Immature natural killer cell (primary cell): Measurements from ENCODE around the gene RELCH. TPM values are rescaled to one million over a fixed set of nuclear protein-coding genes. Genes with fewer than 3 reads are reported as not detected.
A peak's percentile ranks its signal among the peaks of the same experiment; 100 is the strongest.

Experiments
- DNase-seq, 3 donors: peaks; one replicate each; pipeline ENCODE4 v3.0.0; 2022; ENCODE audit warnings: mixed read lengths in 1 of 3
- H3K27ac Mint-ChIP-seq, 6 donors: one replicate each; pipeline ENCODE4 v1.8.0; 2020; ENCODE audit warnings: mixed read lengths in 6 of 6, mild to moderate bottlenecking in 5 of 6, inconsistent platforms in 4 of 6, moderate library complexity in 3 of 6
- H3K27me3 Mint-ChIP-seq, 3 donors: one replicate each; pipeline ENCODE4 v1.8.0; 2020 to 2021; ENCODE audit warnings: low read depth in 3 of 3, mild to moderate bottlenecking in 3 of 3, mixed read lengths in 3 of 3, moderate library complexity in 3 of 3, inconsistent platforms in 1 of 3
- H3K36me3 Mint-ChIP-seq, 3 donors: one replicate each; pipeline ENCODE4 v1.8.0; 2020; ENCODE audit warnings: mixed read lengths in 3 of 3, inconsistent platforms in 2 of 3, mild to moderate bottlenecking in 2 of 3
- H3K4me1 Mint-ChIP-seq, 2 donors: one replicate each; pipeline ENCODE4 v1.8.0; 2020; ENCODE audit warnings: inconsistent platforms in 2 of 2, mild to moderate bottlenecking in 2 of 2, mixed read lengths in 2 of 2, moderate library complexity in 1 of 2
- H3K4me3 Mint-ChIP-seq, 5 donors: one replicate each; pipeline ENCODE4 v1.8.0; 2020; ENCODE audit warnings: mild to moderate bottlenecking in 5 of 5, mixed read lengths in 5 of 5, inconsistent platforms in 3 of 5, moderate library complexity in 3 of 5
- H3K9me3 Mint-ChIP-seq, 6 donors: one replicate each; pipeline ENCODE4 v1.8.0; 2020; ENCODE audit warnings: mild to moderate bottlenecking in 6 of 6, mixed read lengths in 6 of 6, inconsistent platforms in 4 of 6, moderate library complexity in 3 of 6
- polyA plus RNA-seq, 3 donors: library from polyadenylated mRNA; unstranded; fragments of 300-500 nt; fragmentation: Illumina TruSeq; gene quantifications; one replicate each; pipeline ENCODE4 v1.2.3, GENCODE V29; 2021

The RELCH gene
- polyA plus RNA-seq, 3 donors from 2014 or later: 4.5 to 7.9 (median 6.2) TPM

DNA sequence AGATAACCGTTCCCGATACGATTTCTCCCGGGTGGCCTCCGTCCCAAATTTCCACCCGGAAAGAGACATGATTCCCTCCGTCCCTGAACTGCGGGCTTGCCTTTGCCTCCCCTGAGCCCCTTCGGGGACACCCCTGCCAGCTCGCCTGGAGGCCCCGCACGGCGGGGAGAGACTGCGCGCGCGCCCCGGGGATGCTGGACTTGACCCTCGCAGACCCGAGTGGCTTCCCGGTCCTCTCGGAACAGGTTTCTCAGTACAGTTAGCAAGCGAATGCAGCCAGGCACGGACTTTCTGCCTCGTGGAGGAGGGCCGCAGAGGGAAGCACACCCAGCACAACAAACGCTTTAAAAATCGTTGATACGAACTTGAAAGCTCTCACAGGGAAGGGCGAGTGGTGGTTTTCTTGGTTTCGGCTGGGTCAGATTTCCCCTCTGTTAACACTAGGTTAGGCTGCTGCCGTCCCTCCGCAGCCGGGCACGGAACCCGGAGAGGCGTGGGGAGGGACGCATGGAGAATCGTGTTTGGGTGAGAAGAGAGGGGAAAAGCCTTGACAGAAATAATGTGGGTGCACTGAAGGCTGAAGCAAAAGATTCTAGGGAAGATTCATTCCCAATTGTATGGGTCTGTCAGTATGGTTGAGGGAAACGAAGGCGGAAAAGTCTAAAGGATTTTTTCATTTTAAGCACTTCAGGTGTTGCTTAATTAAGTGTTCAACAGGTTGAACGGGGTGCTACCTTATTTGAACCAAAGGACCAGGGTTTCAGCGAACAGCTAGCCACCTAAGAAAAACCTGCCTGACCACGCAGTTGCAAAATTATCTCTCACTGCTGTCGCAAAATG lies 139.0 kb downstream of the RELCH start:
- peak in 1 of 3 donors; percentile 15 for DNase-seq
- Mint-ChIP-seq H3K4me1 (peaks cover 50 to 66% of the 10 kb centered on the region in 2 donors), H3K9me3 (no peaks in the 10 kb centered on the region), H3K36me3 (no peaks in the 10 kb centered on the region), H3K4me3 (peak overlapping the region; percentile 80 to 91 (median 89)), H3K27me3 (peaks cover 18 to 50% (median 30%) of the 10 kb centered on the region in 3 donors), H3K27ac (peak overlapping the region in 4 of 6 donors; percentile 18 to 92 (median 80))

DNA sequence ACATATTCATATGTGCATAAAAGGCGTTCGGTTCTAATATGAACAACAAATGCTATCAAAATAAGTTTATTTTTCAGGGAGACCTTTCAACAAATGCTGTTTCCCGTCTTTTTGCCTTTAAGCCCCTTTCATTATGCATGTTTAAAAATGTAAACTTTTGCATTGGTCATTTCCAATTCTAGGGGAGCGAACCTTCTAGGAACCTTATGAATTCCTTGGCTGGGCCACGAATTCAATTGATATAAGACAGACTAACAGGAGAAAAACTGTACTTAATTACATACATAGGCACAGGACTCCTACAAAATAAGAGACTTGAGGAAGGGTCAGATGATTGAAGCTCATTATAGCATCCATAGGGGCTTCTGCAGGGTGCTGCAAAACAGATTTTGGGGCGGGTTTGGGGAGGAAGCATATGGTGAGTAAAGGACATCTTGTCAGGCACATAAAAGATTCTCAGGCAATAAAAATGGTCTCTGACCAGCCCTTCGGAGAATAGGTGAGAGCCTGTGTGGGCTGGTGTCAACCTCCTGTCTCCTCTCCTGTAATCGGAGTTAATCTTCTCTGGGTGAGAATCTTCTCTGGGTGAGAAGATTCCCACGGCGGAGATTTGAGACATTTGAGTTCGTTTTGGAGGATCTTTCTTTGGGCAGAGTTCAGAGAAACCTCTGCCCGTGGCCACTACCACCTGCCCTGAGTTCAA lies 139.7 kb downstream of the RELCH start:
- H3K4me1 Mint-ChIP-seq: peaks cover 58 to 74% of the 10 kb centered on the region in 2 donors
- peak overlapping the region in 3 of 6 donors; percentile 4 to 92 (median 78) for H3K27ac Mint-ChIP-seq
- no peaks in the 10 kb centered on the region for H3K9me3 Mint-ChIP-seq
- H3K4me3 Mint-ChIP-seq: peak overlapping the region; percentile 80 to 91 (median 89)
- no peak for DNase-seq
- peaks cover 19 to 55% (median 33%) of the 10 kb centered on the region in 3 donors for H3K27me3 Mint-ChIP-seq
- H3K36me3 Mint-ChIP-seq: no peaks in the 10 kb centered on the region

GRCh38 chr18:62327977-62328376 lies 140.9 kb downstream of the RELCH start:
- Mint-ChIP-seq H3K4me3 (peak overlapping the region in 3 of 5 donors; percentile 5 to 34 (median 25)), H3K27me3 (peaks cover 19 to 49% (median 30%) of the 10 kb centered on the region in 3 donors), H3K27ac (peak overlapping the region in 4 of 6 donors; percentile 43 to 84 (median 83)), H3K4me1 (peaks cover 69 to 86% of the 10 kb centered on the region in 2 donors), H3K9me3 (no peaks in the 10 kb centered on the region), H3K36me3 (no peaks in the 10 kb centered on the region)
- DNase-seq: no peak

- Mint-ChIP-seq H3K36me3 (no peaks in the 10 kb centered on the region), H3K4me3 (peak overlapping the region; percentile 74 to 80 (median 78)), H3K4me1 (peaks cover 68 to 89% of the 10 kb centered on the region in 2 donors), H3K27ac (peak overlapping the region; percentile 75 to 94 (median 90)), H3K27me3 (peaks cover 19 to 44% (median 28%) of the 10 kb centered on the region in 3 donors), H3K9me3 (no peaks in the 10 kb centered on the region)
- DNase-seq: no peak
These were observed 141.8 kb downstream of the RELCH start for GRCh38 chr18:62328586-62329525.

- peaks cover 63 to 80% of the 10 kb centered on the region in 2 donors for H3K4me1 Mint-ChIP-seq
- H3K36me3 Mint-ChIP-seq: no peaks in the 10 kb centered on the region
- peak; percentile 58 to 67 (median 61) for DNase-seq
- no peaks in the 10 kb centered on the region for H3K9me3 Mint-ChIP-seq
- peak overlapping the region; percentile 75 to 94 (median 90) for H3K27ac Mint-ChIP-seq
- peak overlapping the region; percentile 74 to 80 (median 78) for H3K4me3 Mint-ChIP-seq
- peaks cover 15 to 37% (median 23%) of the 10 kb centered on the region in 3 donors for H3K27me3 Mint-ChIP-seq
These were observed 142.8 kb downstream of the RELCH start for GRCh38 chr18:62329691-62330454.

DNA sequence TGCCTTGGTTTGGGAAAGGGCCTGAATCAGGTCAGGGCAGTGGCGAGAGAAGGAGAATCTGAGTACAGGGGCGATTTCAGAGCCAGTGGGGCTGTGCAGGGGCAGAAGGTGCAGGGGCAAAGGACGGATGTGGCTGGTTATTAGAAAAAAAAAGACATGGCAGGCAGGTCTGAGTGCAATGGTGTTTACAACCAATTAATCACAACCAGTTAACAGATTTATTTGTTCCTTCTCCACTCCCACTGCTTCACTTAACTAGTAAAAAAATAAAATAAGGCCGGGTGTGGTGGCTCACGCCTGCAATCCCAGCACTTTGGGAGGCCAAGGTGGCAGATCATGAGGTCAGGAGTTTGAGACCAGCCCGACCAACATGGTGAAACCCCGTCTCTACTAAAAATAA lies 143.6 kb downstream of the RELCH start:
- Mint-ChIP-seq H3K27ac (peak overlapping the region; percentile 75 to 94 (median 90)), H3K27me3 (peaks cover 15 to 35% (median 21%) of the 10 kb centered on the region in 3 donors), H3K9me3 (no peaks in the 10 kb centered on the region), H3K4me3 (peak overlapping the region; percentile 74 to 80 (median 78)), H3K4me1 (peaks cover 63 to 80% of the 10 kb centered on the region in 2 donors), H3K36me3 (no peaks in the 10 kb centered on the region)
- DNase-seq: no peak

GRCh38 chr18:62331581-62332356 lies 144.7 kb downstream of the RELCH start:
- Mint-ChIP-seq H3K27ac (peak overlapping the region; percentile 71 to 91 (median 79)), H3K27me3 (peaks cover 11 to 26% (median 12%) of the 10 kb centered on the region in 3 donors)

GRCh38 chr18:62332431-62332830 lies 145.4 kb downstream of the RELCH start:
- H3K27me3 Mint-ChIP-seq: peaks cover 10 to 23% (median 12%) of the 10 kb centered on the region in 3 donors
- H3K4me3 Mint-ChIP-seq: peak overlapping the region in 2 of 5 donors; percentile 5 to 21
- no peak for DNase-seq
- peaks cover 49 to 62% of the 10 kb centered on the region in 2 donors for H3K4me1 Mint-ChIP-seq
- peak overlapping the region in 1 of 6 donors; percentile 91 for H3K27ac Mint-ChIP-seq
- H3K9me3 Mint-ChIP-seq: no peaks in the 10 kb centered on the region
- peaks cover 0 to 5% (median 0%) of the 10 kb centered on the region in 3 donors for H3K36me3 Mint-ChIP-seq

More at GRCh38 chr18:62331581-62332356, 144.7 kb downstream of the RELCH start:
- Mint-ChIP-seq H3K9me3 (no peaks in the 10 kb centered on the region), H3K4me1 (peaks cover 53 to 69% of the 10 kb centered on the region in 2 donors), H3K36me3 (peaks cover 0 to 3% (median 0%) of the 10 kb centered on the region in 3 donors), H3K4me3 (peak overlapping the region; percentile 52 to 72 (median 66))
- peak; percentile 64 to 67 (median 67) for DNase-seq

DNA sequence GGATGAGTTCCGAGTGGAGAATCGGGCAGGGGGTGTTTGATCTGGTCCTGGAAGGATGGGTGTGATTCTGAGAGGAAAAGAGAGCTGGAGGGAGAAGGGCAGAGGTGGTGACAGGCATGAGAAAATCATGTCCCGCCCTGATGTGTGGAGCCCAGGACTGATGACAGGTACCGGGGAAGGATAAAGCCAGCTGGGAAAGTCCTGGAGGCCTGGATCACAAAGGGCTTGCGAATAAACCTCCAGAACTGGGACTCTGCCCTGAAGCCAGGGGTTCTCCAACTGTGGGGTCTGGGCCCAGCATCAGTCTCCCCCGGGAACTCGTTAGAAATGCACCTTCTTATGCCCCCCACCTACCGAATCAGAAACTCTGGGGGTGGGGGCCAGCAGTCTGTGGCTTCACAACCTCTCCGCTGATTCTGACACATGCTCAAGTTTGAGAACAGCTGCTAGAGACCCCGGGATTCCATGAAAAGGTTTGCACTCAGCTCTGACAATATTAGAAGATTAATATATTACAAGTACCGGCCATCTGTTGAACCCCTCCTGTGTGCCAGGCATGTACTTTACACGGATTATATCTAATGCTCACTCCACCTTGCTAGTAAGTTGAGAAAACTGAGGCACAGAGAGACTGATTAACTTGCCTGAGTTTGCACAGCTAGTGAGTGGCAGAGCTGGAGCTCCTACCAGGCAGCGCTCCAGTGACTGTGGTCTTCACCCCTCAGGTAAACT lies 146.1 kb downstream of the RELCH start:
- H3K36me3 Mint-ChIP-seq: peaks cover 0 to 8% (median 0%) of the 10 kb centered on the region in 3 donors
- H3K27ac Mint-ChIP-seq: peak overlapping the region in 1 of 6 donors; percentile 22
- H3K4me3 Mint-ChIP-seq: no peak overlapping the region
- no peaks in the 10 kb centered on the region for H3K9me3 Mint-ChIP-seq
- no peak for DNase-seq
- peaks cover 10 to 22% (median 12%) of the 10 kb centered on the region in 3 donors for H3K27me3 Mint-ChIP-seq
- peaks cover 43 to 55% of the 10 kb centered on the region in 2 donors for H3K4me1 Mint-ChIP-seq

DNA sequence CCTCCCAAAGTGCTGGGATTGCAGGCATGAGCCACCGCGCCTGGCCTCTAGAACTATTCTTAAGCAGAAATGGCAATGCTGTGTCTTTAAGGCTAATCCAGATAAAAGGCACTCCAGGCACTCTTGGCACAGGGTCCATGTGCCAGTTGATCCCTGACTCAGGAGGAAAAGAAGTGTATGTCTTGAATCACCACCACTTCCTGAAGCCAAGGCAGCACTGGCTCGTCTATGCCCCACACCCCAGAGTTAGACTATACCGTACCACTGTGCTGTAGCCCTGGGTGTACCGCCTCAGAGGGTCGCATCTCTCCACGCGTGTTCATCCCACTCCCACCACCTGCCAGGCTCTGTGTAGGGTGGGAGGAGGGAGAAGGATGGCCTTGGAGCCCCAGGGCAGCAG lies 147.1 kb downstream of the RELCH start:
- peaks cover 35 to 48% of the 10 kb centered on the region in 2 donors for H3K4me1 Mint-ChIP-seq
- H3K9me3 Mint-ChIP-seq: no peaks in the 10 kb centered on the region
- H3K4me3 Mint-ChIP-seq: no peak overlapping the region
- peaks cover 8 to 24% (median 12%) of the 10 kb centered on the region in 3 donors for H3K27me3 Mint-ChIP-seq
- peak overlapping the region in 1 of 6 donors; percentile 9 for H3K27ac Mint-ChIP-seq
- peaks cover 0 to 8% (median 0%) of the 10 kb centered on the region in 3 donors for H3K36me3 Mint-ChIP-seq
- no peak for DNase-seq

GRCh38 chr18:62335494-62335893 lies 148.4 kb downstream of the RELCH start:
- peaks cover 22 to 41% of the 10 kb centered on the region in 2 donors for H3K4me1 Mint-ChIP-seq
- H3K9me3 Mint-ChIP-seq: no peaks in the 10 kb centered on the region
- H3K27me3 Mint-ChIP-seq: peaks cover 3 to 14% (median 4%) of the 10 kb centered on the region in 3 donors
- no peak for DNase-seq
- no peak overlapping the region for H3K27ac Mint-ChIP-seq
- no peak overlapping the region for H3K4me3 Mint-ChIP-seq
- H3K36me3 Mint-ChIP-seq: peaks cover 0 to 8% (median 0%) of the 10 kb centered on the region in 3 donors
